Stimulated activated CD8-positive, alpha-beta memory T cell treated with anti-CD3 and anti-CD28 coated beads, Interleukin-12 subunit alpha, Interleukin-12 subunit beta, amount 100 ng/mL, for 24 hours (primary cell): ENCODE results near the gene LMX1A.

Source experiments
- DNase-seq: peaks from one replicate; pipeline ENCODE4 v3.0.0-alpha.2; 2020; ENCODE audit errors: extremely low read depth

LMX1A gene

DNA sequence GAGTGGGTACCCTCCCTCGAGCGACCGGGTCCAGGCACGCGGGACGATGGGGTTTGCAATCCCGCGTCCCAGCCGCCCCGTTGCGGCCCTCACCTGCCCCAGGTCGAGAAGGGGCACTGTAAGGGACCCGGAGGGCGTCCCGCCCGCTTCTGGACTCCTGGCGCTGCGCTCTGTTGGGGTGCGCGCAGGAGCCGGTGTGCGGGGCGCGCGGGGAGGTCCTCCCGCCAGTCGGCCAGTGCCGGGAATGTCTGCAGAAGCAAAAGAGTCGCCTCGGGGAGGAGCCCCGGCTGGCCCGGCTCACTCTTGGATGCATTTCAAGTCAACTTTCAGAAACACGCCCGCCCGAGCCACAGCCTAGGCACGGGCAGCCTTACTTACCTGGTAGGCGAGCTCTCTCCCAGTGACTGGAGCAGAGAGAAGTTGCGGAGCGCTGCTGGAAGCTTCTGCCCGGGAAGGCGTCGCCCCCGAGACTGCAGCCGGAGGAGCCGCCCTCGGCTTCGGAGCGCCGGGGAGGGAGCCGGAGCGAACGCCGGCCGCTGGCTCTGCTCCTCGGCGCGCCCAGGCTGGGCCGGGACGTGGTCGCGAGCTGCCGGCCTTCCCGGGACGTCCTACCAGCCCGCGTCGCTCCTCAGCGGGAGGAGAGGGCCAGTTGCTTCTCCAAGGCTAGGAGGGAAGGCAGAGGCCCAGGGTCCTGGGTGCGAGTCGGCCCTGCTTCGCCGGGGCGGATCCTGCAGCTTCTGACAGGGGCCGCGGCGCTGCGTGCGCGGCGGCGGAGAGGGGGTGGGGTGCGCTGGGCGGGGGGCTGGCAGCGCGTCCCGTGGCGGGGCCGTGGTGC is at the start of gene LMX1A:
LMX1A (minus strand) TSS at position 739 of the 835 bp plus-strand sequence. CDS start 1,156 bp downstream, outside the sequence.
- DNase-seq = no peak

DNA sequence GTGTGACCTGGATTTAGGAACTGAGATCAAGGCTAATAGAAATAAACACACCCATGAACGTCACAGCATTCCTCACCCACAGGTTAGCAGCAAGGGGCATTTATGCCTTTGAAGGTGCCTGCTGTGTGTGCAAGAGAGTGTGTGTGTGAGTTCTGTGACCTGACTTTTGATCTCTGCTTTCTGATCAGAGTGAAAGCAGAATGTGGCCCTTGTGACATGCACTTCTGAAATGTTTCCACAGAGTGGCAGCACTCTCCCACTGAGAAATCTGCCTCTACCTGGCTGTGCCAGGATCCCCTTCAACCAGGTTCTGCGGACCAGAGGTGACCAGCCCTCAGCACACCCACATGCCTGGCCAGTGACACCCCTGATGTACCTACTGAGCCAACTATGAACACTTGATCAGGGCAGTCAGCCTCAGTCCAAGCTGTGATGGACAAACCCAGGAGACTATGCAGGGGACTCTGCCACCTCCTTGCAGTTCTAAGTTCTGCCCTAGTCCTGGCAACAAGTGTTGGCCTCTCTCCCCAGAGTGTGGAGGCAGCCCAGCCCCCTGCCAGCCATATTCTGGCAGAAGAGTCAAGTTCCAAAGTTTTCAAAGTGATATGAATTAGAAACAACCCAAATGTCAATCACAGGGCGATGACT is 47.4 kb upstream of the LMX1A start:
- DNase-seq = no peak

DNA sequence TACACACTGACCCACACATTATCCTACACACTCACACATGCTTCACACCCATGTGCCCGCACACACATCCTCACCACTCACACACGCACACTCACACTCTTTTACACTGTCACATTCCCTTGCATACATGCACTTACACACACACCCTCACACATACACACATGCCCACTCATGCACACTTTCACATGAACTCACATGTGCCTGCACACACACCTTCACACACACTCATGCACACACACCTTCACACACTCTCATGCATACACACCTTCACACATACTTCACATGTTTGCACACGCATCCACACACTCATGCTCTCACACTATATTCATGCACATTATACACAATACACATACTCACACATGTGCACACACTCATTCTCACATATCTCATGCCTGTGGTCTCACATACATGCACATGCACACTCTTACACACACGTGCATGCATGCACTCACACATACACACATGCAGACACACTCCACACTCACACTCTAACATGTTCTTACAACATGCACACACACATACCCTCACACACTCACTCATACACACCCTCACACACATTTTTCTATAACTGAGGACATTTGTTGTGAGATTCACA is 46.1 kb upstream of the LMX1A start:
- no peak for DNase-seq

DNA sequence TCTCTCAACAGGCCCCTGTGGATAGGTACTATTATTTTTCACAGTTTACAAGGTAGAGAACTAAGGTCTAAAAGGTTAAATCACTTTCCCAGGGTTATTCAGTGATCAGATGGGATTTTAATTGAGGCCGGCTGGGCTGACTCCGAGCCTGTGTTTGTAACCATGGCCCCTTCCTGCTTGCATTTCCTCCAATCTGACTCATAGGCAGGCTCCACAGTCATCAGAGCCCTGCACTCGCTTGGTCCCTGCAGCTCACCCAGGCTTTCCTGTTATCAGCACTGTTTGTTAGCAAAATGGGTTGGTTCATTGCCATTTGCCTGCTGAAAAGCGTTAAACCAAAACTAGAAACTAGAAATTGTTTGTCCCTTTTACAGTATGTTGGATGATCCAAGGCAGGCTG is 41.4 kb upstream of the LMX1A start:
- no peak for DNase-seq

DNA sequence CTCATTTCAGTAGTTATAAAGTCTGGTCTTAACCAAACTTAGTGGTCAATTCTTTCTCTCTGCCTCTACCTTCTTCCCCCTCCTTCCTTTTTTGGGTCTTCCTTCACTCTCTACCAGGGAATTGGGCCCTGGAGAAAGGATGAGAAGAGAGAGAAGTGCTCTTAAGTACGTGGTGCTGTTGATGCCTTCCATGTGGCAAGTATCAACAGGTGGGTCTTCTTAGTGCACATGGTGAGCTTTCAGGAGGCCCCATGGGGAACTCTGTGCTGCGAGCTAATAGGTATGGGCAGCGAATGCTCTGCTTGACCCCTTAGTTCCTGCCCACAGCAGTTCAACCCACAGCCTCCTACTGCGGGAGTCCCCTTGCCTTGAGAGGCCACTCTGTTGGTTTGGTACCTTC is 39.4 kb upstream of the LMX1A start:
- DNase-seq = no peak

DNA sequence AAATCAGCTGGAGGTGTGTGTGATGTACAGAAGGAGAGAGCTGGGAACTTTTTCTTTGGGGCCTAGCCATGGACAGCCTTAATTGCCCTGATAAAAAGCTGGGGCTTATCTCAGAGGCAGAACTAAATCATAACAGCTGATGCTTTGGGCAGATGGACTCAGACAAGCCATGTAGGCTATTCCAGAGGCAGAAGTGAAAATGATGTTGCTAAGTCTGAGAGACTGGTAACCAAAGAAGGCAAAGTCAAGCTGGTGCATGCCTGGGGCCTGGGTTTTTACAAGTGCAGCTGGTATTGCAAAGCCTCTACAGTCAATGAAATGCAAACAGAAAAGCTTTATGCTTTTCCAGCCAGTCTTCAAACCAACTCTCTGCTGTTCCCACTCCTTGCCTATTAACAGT is 39.0 kb upstream of the LMX1A start:
- no peak for DNase-seq

DNA sequence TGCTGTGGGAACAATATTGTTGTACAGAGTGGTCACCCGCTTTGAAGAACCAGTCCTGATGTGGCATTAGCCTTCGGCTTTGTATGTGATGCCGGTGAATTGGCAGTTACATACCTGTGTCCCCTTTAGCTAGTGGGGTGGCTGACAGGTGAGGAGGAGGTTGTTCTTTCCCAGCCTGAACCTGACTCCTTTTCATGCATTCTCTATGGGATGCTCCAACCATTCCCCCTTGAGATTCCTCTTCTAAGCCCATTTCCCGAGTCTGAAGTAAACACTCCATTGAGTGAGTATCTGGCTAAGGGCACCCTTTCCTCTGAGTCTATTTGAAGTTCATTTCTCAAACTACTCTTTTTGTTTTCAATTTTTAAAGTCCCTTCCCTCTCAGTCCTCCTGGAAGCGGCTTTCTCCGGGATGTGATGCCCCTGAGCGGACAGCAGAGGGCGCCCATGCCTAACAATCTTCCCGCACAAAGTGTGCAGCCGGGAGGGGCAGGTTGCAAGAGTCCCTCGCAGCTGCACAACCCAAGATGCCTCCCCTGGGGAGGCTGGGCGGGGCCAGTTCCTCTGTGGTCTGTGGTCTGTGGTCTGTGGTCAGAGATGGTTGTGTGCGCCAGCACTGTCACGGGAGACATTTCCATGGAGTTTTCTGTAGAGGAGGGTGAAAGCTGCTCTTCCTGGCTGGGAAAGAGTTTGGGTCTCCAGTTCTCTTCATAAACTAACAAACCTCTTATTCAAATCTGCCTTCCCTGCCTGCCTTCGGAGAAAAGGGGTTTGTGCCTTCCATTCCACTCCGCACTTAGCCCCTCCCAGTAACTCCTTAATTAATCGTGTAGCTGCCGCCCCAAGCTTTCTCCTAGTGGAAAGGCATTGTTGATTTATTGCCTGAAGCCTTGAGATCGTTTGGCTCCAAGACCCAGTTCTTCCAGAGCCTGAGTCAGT is 36.4 kb upstream of the LMX1A start:
- peak; percentile 67 for DNase-seq

DNA sequence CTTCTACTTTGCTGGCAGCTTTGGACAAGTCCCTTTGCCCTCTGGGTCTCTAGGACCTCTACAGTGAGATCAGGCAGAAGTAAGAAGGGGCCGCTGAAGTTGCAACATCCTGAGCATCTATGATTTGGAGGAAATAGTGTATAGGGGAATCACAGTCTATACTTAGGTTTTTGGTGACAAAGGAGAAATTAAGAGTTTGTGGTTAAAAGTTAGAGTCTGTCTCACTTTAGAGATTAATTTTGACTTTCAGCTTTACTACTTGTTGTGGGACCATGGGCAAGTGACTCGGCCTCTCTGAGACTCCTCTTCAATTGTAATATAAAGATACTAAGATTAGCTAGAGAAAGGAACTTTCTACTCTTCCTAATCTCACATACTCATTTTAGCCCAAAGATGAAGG is 33.1 kb upstream of the LMX1A start:
- no peak for DNase-seq

DNA sequence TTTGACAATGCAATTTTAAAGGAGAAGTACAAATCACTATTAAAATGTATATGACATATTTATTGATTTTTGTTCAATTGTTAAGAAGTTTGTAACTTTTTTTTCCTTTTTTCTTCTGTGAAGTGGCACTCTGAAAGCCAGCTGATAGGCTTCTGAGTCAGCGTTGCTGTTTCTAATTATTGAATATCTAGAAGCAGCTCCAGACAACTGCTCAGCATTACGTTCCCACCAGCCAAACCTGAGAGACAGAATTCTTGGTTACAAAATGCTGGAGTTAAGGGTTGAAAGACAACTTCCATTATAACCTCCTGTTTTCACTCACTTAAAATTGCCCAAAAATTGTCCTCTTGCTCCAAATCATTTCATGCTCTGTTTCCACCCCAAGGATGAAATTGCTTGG is 31.4 kb upstream of the LMX1A start:
- no peak for DNase-seq

DNA sequence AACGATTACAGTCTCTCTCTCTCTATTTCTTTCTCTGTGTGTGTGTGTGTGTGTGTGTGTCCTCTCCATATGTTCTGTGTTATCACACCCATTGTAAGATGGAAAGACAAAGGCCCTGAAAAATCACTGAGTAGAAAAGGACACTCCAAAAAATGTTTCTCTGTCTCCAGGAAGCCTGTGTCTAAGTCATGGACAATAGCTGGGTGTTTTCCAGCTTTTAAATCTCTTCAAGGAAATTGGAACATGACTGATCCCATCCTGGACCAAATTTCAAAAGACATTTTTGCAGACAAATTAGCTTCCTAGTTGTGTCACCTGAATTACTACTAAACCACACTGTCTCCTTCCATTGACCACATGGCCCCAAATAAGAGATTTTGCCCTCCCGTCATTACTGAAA is 31.0 kb upstream of the LMX1A start:
- no peak for DNase-seq

DNA sequence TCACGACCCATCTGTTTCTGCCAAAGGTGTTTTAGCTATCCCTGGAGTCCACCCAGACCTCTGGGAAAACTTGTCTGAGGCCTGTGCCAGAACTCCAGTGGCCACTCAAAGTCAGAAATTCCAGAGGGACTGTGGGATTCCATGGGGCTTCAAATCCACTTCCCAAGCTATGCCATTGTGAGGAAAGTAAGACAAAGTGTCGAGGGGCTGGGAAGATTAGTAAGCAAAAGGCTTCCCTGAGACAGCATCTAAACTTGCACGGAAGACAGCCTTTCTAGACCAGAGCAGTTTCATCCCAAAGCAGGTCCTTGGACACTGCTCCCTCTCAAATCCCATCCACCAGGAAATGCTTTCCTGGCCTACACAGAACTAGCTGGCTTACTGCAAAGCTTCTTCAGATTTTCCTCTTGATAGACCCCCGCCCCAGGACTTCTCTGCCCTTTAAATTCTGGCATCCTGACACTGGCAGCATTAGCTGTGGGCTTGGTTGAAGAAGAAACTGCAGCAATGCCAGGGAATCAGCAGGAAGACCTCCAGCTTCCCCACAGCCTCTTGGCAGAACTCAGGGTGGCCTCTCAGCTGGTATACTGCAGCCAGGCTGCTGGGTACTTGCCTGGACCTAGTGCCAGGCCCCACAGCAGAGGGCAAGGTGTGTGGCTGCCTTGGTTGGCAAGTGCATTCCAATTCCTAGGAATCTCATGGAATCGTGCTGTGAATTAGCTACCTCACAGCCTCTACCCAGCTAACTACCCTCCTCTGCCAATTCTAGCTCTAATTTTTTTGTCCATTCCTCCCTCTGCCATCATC is 27.3 kb upstream of the LMX1A start:
- DNase-seq = no peak

DNA sequence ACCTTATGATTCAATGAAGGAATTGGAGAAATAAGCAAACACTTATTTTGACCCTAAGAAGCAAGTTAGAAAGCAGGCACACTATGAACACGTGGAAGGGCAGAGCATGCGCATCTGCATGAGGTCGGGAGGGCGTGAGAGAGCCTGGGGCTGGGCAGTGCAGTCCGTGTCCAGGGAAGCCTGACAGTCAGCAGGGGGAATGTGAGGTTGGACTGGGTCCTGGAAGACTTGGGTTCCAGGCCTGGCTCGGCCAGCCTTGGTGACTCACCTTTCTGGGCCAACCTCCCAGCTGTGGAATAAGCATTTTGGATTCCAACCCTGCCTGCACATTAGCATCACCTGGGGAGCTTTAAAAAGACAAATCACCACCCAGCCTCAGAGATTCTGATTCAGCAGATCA is 26.6 kb upstream of the LMX1A start:
- DNase-seq = no peak

DNA sequence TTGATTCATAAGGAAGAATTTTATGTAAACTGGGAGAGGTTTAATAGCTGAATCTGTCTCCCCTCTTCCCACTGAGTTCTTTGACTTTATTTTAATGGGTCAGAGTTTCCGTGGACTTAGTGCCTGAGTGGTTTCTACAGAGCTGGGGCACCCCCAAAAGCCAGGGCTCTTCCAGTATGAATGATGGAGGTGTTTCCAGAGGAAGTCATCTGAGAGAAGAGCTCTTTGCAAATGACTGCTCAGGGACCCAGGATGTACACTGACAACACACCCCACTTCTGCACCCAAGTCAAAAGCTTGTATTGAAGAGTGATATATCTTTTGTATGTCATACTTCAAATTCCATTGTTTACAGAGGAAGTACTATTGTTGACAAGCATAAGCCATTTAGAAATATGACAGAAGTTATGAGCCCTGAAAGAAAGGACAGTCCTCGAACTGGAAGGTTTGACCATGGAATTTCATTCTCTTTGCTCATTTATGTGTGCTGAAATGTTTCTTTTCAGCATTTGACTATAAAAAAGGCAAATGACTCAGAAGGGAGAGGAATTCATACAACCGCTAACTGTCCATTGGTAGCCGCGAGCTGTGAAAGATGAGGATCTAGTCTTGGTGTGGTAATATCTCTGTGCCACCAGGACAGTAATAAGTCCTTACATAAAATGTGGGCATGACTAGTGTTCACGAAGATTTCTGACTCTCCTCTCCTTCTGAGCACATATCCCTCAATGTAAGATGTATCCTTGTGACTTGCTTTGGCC is 25.4 kb upstream of the LMX1A start:
- DNase-seq = no peak

DNA sequence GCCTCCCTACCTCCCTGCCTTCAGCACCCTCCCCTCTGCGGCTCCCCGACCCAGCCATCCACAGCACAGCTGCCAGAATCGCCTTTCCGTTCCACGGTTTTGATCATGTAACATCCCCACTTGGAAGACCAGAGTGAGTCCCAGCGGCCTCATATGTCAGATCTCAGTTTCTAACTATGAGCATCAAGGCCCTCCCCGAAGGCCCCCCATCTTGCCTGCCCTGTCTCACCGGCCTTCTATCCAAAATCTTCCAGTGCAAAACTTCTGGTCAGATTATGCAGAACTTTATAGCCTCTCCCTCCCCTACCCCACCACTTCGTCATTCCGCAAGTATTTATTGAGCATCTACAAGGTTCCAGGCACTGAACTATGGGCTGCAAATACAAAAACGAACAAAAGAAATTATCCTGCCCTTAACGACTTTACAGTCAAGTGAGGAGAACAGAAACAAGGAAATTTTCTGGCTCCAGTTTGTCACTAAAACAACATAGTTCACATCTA is 20.3 kb upstream of the LMX1A start:
- DNase-seq = no peak

DNA sequence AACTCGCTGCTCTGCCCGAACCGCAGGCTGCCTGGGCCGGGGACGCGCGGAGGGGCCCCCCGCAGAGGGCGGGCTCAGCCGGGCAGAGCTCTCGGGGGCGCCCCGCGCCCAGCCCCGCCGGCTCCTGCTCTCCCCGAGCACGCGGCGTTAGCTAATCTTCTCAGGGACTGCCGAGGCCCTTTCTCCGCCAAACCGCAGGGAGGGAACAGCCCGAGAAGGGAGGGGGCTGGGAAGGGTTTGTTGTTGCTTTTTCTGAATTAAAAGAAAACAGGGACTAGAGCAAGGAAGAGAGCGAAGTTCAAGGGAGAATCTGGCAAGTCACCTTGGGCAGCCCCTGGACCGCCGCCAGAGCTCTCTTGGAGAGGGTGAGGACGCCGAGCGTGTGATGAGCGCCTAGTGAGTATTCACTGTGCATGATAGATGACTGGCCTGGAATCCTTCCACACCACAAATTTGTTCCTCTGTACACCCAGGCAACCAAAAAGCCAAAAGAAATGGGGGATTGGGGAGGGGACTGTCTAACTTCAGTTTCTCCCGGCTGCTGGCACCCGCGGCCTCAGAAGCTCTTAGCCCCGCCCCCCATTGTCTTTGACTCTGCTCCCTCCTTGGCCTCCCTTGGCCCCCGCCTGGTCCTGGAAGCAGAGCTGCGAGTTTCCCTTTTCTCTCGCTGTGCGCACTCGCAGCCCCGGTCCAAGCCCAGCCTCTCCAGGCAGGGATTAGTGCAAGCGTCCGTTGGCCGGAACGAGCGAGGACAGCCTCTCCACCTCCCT is 19.7 kb upstream of the LMX1A start:
- no peak for DNase-seq

DNA sequence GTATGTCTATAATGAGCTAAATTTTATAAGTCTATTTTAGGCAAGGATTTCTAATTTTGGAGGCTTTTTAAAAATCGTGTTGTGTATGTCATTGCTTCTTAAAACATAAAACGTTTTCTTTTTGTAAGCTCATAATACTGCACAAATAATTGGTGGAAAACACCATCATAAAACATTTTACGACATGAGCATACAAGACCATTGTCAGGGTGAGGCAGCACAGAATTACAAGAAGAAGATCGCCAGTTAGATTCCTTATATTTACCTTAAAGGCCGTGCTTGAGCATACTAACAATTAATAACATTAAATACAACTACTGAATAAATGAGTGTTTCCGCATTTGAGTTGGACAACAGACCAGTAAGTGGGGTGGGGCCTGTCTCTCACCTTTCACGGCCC is 19.1 kb upstream of the LMX1A start:
- no peak for DNase-seq

DNA sequence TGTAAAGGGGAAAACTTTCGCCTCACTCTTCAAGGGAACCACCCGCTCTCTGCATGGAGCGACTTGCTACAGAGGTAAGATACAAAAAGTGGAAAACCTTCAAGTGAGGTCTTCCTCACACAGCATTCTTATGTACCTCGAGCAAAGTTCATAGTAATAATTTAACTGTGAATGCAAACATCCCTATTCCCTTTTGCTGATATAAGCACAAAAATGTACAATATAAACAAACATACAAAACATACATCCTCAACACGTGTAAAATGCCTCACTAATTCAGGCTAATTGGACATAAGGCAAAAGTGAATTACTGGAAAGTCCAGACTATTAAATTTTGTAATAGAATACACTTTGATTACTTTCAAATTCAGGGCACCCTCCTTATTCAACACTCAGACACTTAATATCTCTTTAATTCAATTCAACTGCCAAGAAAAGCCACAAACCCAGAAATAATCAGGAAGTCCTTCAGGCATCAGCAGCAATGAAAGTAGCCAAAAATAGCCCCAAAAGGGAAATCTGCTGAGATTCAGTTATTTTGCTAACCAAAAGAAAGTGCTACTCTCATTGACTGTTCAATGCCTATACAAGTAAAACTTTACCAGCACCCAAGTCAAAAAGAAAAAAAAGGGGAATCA is 15.2 kb upstream of the LMX1A start:
- no peak for DNase-seq

DNA sequence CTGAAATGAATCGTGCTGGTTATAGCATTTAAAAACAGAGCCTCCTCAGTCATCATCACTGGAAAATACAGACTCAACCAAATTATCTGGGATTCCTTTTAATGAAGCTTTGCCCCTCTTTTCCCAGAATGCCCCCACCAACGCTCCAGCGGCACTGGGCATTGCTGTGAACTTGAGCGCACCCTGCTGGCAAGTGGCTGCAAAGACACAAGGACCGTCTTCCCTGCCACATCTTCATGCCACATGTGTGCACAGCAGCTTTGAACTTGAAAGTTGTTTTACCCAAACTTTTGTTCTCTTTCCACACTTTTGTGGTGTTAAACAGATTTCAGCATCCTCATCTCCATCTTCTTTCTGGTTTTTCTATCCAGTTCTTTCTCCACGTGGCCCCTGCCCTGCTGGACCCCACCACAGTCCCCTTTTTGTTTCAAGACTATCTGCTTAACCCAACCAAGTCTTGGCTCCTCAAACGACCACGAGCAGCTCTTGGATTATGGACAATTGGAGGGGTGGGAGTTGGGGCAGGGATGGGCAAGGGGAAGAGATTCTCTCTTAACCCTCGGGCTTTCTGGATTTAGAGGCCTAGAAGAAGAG is 12.8 kb upstream of the LMX1A start:
- DNase-seq = no peak
